Inflammatory macrophage (primary cell): ENCODE measurements around the gene MON1A.
A peak's percentile ranks its signal among the peaks of the same experiment; 100 is the strongest.

Experiments used
- DNase-seq, 2 donors: peaks; one replicate each; pipeline ENCODE4 v3.0.0-alpha.2; 2020 to 2022

Gene MON1A

DNA sequence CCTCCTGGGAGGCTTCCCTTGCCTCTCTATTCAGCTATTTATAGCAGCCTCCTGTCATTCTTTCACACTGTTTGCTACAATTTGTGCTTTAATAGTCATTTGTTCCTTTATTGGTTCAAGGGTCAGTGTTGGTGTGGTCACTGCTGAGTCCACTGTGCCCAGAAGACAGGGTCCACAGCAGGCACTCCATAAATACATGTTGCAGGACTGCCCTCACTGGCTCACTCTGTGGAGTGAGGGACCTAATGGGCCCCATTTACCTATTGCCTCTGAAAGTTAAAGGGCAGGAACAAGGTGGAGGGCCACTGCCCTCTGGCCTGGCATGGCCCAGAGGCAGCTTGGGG is 42.7 kb downstream of the MON1A start:
- DNase-seq, result no peak

GRCh38 chr3:49883998-49884397 is 45.6 kb downstream of the MON1A start:
- no peak for DNase-seq

DNA sequence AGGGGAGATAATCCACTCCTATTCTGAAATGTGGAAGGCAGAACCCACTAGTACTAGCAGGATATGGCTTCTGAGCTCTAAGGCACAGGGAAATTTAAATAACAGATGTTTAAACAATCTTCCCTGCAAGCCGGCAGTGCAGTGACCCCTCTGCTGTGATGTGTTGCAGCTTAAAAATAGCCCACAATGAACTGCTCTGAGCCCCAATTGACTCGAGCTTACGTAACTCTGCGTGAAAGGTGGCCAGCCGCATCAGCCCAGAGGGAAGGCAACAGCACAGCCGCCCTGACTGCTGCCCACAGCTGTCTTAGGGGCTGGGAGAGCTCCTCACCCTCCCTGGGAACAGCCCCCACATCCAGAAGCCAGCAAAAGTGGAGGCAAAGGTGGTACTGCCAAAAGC is 47.4 kb downstream of the MON1A start:
- no peak for DNase-seq

DNA sequence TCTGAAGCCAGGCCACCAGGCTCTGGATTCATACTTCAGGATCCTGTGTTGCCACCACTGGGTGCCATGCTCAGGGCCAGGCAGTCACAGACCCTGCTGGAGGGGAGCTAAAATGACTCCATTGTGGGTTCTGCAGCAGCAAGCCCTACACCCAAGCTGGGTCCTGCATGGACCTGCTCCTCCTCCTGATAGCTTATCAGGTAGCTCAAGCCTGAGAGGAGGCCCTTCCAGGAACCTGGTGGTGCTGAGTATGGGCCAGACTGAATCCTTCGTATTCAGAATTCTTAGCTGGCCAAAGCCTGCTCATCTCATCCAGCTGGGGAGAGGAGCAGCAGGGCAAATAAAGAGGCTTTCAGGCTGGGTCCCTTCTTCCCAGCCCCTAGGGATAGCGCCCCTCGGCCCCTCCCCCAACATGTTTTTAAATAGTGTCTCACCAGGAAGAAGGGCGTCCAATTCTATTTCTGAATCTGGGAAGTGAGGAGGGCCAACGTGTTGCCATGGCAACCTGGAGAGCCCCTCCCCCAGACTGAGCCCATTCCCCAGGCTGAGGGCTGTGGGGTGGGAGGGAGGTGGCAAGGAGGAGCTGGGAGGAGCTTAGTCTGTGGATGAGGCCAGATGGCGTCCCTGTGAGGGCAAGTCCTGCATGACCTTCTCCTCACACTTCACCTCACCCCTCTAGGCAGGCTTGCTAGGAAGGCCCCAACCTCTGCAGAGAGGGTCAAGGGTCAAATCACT is 48.9 kb downstream of the MON1A start:
- DNase-seq, result no peak

GRCh38 chr3:49879721-49880120 is 49.9 kb downstream of the MON1A start:
- DNase-seq, result no peak

GRCh38 chr3:49878686-49879085 is 50.9 kb downstream of the MON1A start:
- no peak for DNase-seq

DNA sequence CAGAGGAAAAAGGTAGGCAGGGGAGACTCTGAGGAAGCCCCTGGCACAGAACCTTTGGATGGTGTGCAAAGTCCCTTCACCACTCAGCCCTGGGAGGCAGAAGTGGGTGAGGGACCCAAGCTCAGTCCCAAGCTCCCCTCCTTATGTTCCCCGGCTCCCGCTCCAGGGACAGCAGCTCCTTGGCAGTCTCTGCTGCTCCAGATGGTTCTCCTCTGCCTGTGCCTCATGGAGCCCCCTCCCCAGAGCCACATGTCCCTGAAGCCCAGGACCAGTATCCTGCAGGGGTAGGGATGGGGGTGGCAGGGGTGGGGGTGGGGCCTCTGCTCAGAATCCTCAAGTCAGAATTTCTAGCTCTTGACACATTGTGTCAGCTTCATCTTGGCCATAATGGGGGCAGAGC is 51.9 kb downstream of the MON1A start:
- no peak for DNase-seq

DNA sequence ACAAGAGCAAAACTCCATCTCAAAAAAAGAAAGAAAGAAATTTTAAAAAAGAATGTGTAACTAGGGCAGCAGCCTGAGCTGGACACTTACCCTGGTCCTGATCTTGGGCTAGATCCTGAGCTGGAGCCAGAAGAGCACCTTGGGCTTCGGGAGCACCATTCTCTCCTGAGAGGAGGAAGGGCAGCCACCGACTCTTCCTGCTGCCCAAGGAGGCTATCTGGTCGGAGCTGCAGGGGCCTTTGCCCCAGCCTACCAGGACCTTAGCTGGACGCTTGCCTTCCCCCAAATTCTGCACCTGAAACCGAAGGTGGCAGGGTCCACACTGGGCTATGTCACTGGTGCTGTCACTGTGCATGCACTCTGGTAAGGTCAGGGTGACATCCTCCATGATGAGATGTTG is 53.0 kb downstream of the MON1A start:
- no peak for DNase-seq

DNA sequence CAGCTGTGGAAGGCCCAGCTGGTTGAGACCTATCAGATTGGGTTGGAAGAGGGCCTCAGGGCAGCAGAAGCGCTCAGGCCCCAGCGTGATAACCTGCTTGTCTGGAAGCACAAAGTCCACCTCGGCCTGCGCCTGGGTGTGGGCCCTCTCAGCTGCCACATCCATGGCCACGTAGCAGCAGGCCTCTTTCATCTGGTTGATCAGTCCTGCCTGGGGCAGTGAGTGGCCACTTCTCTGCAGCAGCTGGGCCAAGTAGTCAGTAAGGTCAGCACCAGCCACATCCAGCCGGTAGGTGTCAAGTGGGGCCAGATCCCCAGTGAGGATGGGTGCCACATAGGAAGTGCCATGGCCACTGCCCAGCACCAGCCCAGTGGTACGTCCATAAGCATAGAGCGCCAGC is 56.0 kb downstream of the MON1A start:
- DNase-seq, result no peak

DNA sequence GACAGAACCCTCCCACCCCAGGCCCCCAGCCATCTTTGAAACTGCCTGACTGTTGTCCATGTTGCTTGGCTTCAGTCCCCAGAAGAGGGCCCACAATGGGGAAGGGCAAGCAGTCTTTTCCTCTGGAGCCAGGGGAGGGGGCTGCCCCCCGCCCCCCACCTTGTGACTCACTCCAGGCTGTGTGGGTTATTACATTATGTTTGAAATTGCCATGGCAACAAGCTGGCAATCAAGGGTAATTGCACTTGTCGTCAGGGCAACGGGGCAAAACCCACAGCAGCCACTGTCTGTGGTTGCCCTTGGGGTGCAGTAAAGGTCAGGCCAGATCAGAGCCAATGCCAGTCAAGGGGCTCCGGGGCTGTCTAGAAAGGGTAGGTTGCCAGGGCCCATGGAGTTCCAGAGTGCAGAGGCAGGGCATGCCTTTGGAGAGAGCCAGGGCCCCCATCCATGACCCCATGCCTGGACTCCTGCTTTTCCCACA is 56.8 kb downstream of the MON1A start:
- DNase-seq, result no peak

DNA sequence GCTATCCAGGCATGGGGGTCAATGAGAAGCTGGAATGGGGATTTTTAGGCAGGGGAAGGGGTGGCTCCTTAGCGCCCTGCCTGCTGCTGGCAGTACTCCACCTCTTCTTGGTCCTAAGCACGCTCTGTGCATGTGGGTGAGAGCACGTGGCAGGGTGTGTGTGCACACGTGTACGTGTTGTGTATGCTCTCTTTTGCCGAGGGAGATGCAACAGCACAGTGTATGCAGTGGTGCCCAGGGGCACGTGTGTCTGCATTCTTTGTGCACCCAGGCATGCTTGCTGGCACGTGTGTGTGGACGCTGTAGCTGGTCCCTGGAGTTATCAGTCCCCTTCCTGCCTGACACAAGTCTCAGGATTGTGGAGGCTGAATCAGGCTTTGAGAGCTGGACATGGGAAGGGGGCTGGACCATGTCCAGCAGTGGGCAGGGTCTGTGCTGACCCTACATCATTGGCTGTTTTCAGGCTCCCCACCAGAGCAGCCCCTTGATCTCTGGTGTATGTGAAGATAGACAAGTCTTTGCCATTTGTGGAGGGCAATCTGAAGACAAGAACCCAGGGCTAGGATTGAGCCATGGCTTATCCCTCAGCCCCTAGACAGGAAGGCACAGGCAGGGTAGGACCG is 58.0 kb downstream of the MON1A start:
- DNase-seq, result no peak

GRCh38 chr3:49869525-49870126 is 60.0 kb downstream of the MON1A start, which contains the start of gene CAMKV:
CAMKV (minus strand) TSS chr3:49869906; CDS start chr3:49862388, 7,518 bp downstream.
- DNase-seq, result no peak

- no peak for DNase-seq
These were observed 60.6 kb downstream of the MON1A start for GRCh38 chr3:49868862-49869466.

DNA sequence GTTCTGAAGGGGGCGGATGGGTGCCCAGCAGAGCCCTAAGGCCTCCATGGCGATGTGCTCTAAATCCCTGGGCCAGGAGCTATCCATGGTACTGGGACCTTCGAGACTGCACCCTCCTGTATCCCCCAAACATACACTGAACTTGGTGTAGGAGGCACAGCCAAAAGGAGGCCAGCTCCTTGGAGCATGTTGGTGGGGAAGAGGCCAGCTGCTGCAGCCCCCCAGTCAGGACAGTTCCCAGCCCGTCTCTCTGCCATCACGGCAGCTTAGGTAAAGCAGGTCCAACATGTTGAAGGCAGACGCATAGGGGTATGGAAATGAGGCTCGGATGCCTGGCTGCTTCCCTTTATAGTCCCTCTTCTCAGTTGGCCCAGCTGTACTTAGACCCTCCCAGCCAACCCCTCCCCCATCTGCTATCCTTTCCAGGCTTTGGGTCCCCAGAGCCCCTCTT is 61.7 kb downstream of the MON1A start:
- DNase-seq, result peak in 1 of 2 donors; percentile 11

DNA sequence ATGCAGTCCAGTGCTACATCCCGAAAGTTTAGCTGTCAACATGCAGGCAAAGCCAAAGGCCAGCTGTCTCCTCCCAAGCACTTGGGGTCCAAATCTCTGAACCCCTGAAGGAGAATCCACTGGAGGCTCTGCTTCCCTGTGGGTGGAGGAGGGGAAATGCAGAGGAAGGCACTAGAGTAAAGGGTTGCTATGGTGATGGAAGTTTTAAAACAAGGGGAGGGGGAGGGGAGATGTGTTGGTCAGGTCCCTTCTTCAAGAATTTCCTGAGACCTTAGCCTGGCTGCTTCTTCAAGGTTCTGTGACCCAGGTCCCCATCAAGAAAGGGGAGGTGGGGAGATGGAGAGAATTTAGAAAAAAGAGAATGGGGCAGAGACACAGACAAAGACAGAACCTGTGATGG is 62.2 kb downstream of the MON1A start:
- DNase-seq, result no peak

DNA sequence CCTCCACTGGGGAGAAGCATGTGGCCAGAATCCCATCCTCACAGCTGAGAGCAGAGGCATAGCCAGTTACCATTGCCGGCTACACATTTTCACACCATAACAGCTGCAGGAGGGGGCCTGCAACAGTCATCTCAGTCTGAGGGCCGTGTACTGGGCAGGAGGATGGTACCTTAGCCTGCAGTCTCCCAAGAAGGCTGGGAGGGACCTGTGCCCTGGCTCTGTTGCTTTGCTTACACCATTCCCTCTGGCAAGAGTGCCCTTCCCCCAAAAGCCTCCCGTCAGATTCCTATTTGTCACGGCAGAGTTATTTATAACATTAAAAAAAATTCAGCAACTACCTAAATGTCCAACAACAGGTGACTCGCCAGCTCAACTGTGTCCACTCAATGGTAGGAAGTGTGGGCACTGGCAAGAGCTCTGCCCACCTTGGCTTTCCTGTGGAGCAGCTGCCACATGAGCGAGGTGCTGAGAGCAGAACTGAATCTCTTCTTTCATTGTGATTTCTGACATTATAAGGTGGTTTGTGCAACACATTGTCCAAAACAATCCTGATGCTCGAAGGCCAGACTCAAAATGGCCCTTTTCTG is 64.3 kb downstream of the MON1A start:
- no peak for DNase-seq

GRCh38 chr3:49864505-49864904 is 65.1 kb downstream of the MON1A start:
- no peak for DNase-seq

GRCh38 chr3:49859576-49860305 is 69.9 kb downstream of the MON1A start:
- no peak for DNase-seq
